Measurements from ENCODE around the gene PRSS56.

PRSS56 gene

DNA sequence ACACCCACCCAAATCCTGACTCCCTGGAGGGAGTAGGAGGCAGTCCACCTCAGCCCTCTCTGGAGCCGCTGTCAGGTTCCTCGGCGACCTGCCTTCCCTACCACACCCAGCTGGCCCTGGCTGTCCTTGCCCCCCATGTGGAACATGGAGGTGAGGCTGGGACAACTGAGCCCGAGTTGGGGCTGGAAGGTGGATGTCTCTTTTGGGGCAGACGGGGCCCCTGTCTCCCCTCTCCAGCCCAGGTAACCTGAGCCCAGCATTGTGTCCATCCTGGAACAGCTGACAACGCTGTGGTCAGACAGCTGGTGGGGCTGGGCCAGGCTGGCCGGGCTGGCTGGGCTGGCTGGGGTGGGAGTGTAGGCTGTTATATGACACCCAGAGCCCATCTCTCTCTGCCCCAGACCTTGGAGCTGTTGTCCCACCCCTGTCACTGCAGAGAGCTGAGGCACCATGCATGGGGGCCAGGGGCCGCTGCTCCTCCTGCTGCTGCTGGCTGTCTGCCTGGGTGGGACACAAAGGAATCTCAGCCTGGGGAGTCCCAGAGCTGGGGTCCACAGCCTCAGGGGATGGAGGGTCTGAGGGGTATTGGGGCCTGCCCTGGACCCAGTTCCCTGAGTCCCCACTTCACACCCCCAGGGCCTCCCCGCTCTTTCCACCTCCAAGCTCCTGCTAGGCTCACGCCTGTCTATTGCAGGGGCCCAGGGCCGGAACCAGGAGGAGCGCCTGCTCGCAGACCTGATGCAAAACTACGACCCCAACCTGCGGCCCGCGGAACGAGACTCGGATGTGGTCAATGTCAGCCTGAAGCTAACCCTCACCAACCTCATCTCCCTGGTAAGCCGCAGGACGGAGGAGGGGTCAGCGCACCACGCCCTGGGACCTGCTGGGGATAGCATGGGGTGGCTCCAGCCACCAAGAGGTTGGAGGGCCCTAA, 19.4 kb downstream of the PRSS56 start, which contains the start of gene CHRNG:
TSS of gene CHRNG (plus strand) at position 395 of the 934 bp plus-strand sequence. CDS start at position 451, 56 bp downstream.
- no peak within 1 kb of the TSS for H3K4me3 ChIP-seq (ENCODE audit: low read length)
- DNase-seq (ENCODE audit: low read depth) = no peak
- TF ChIP-seq, protein P1, sequence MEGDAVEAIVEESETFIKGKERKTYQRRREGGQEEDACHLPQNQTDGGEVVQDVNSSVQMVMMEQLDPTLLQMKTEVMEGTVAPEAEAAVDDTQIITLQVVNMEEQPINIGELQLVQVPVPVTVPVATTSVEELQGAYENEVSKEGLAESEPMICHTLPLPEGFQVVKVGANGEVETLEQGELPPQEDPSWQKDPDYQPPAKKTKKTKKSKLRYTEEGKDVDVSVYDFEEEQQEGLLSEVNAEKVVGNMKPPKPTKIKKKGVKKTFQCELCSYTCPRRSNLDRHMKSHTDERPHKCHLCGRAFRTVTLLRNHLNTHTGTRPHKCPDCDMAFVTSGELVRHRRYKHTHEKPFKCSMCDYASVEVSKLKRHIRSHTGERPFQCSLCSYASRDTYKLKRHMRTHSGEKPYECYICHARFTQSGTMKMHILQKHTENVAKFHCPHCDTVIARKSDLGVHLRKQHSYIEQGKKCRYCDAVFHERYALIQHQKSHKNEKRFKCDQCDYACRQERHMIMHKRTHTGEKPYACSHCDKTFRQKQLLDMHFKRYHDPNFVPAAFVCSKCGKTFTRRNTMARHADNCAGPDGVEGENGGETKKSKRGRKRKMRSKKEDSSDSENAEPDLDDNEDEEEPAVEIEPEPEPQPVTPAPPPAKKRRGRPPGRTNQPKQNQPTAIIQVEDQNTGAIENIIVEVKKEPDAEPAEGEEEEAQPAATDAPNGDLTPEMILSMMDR (IDR thresholded peaks at IDR 0.05; ENCODE audit: insufficient read depth, low read depth, low read length, missing control alignments) = no peak

DNA sequence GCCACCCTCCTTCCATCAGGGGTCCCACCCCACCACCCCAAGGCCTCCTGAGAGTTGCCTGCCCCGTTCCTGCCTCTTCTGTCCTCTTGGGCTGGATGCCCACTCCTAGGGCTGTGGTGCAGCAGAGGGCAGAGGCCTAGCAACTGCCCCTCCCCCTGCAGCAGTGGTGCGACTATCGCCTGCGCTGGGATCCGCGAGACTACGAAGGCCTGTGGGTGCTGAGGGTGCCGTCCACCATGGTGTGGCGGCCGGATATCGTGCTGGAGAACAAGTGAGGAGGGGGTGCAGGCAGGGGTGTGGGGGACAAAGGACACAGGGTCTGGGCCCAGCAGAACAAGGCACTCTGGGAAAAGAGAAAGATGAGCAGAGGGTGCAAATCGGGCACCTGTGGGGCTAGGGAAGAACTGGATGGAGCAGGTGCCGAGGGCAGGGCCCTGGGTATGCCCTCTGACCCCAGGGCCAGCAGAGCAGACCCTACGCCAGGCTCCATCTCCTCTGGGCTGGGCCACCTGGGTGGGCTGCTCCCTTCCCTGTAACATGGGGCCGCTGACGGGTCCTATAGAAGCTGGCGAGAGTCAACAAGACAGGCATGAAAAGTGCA, 20.4 kb downstream of the PRSS56 start:
- no peak overlapping the region for H3K4me3 ChIP-seq (ENCODE audit: low read length)
- TF ChIP-seq, protein P1 (IDR thresholded peaks at IDR 0.05; ENCODE audit: insufficient read depth, low read depth, low read length, missing control alignments) = no peak
- no peak for DNase-seq (ENCODE audit: low read depth)

DNA sequence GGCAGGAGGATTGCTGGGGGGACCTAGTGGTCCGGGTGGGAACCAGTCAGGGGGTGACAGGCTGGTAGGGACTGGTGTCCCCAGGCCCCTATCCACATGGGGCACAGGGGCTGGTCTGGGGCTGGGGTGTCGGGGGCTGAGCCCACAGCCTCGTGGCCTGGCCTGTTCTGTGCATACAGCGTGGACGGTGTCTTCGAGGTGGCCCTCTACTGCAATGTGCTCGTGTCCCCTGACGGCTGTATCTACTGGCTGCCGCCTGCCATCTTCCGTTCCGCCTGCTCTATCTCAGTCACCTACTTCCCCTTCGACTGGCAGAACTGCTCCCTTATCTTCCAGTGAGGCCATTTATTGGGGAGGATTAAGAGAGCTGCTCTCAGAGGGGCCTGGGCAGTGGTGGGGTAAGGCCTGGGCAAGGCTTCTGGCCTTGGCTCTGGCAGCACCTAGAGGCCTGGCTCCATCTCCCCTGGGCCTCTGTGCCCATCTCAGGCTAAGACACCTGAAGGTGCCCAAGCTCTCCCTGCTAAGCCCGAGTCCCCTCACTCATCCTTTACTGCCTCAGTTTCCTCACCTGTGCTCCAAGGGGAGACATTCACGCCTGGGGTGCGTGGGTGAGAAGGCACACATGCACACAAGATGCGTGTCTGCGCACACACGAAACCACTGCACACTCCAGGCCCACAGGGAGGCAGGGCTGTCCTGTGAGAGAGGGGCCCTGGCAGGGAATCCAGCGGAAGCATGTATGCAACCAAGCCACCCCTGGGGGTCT, 21.2 kb downstream of the PRSS56 start:
- H3K4me3 ChIP-seq (ENCODE audit: low read length) = no peak overlapping the region
- DNase-seq (ENCODE audit: low read depth) = no peak
- TF ChIP-seq, protein P1 (IDR thresholded peaks at IDR 0.05; ENCODE audit: insufficient read depth, low read depth, low read length, missing control alignments) = no peak

DNA sequence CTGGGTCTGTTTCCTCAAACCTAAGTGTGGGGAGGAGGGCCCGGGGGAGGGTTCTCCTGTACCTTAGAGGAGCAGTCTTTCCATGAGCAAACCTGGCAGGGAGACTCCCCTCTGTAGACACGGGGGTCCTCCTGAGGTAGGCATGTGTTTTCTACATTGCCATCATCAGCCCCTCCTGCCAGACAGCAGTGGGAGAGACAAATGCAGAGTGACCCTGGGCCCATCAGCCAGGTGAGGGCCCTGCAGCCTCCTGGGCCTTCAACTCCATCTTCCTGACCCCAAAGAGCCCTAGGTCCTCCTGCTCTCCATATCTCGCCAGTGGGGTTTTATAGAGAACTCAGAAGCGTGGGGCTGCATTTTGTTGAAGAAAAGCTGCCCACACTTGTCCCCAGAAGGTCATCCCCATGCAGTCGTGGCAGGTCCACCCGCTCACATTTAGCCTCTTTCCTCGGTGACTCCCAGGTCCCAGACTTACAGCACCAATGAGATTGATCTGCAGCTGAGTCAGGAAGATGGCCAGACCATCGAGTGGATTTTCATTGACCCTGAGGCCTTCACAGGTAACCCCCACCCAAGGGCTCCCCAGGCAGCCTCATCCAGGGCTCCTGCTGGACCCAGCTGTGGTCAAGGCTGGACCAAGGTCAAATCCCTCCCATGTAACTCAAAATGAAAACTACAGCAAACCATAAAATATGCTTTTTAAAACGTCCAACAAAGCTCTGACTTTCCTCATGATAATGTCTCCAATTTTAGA, 21.9 kb downstream of the PRSS56 start:
- TF ChIP-seq, protein P1 (IDR thresholded peaks at IDR 0.05; ENCODE audit: insufficient read depth, low read depth, low read length, missing control alignments) = no peak
- no peak for DNase-seq (ENCODE audit: low read depth)

DNA sequence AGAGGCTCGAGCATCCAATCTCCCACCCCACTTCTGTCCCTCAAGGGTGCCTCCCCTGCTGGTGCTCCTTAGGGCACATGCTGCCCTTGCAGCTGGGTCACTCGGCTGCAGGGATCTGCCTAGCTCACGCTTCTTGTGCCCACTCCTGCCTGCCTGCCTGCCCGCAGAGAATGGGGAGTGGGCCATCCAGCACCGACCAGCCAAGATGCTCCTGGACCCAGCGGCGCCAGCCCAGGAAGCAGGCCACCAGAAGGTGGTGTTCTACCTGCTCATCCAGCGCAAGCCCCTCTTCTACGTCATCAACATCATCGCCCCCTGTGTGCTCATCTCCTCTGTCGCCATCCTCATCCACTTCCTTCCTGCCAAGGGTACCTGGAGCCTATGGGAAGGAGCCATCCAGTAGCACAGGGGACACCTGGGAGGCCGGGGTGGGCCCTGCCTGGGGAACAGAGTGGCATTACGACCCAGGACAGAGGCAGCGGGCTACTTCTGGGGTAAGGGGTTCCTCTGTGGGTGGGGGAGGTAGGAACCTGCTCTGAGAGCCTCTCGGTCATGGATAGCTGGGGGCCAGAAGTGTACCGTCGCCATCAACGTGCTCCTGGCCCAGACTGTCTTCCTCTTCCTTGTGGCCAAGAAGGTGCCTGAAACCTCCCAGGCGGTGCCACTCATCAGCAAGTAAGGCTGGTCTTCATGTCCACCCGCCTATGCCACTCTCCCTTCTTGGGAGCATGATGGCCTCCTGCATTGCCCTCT, 22.7 kb downstream of the PRSS56 start:
- TF ChIP-seq, protein P1 (IDR thresholded peaks at IDR 0.05; ENCODE audit: insufficient read depth, low read depth, low read length, missing control alignments) = no peak
- H3K4me3 ChIP-seq (ENCODE audit: low read length) = no peak overlapping the region

More for the DNA sequence above, 21.9 kb downstream of the PRSS56 start:
- H3K4me3 ChIP-seq (ENCODE audit: low read length) = no peak overlapping the region

More for the DNA sequence above, 22.7 kb downstream of the PRSS56 start:
- no peak for DNase-seq (ENCODE audit: low read depth)
